ENCODE measurements around the gene PCSK5.

- TF ChIP-seq CTCF (IDR thresholded peaks at IDR 0.05; ENCODE audit: insufficient read depth, low read length, poor library complexity, severe bottlenecking) = no peak
- TF ChIP-seq EZH2phosphoT487 (conservative IDR thresholded peaks at IDR 0.05; ENCODE audit: low read length) = no peak
These were observed 489.0 kb downstream of the PCSK5 start for GRCh38 chr9:76379494-76379893.
